OCI-LY3 (cell line): ENCODE results near the gene NPEPPS.
A peak's percentile ranks its signal among the peaks of the same experiment; 100 is the strongest.
"Not testable (repeated sequence)": the region's sequence is repeated elsewhere in the genome, so short reads cannot be mapped to it uniquely, and the experiment has no call there.

ENCODE experiments used
- H2AFZ ChIP-seq: fragments of 200-600, 300-600 bp; shearing (Covaris generic); 2 replicates; pipeline ENCODE4 v1.6.0; 2014; ENCODE audit warnings: antibody characterized with exemption, low read depth, low read length
- H3K27ac ChIP-seq: fragments of 200-600, 300-600 bp; sonication (generic); 2 replicates; pipeline ENCODE4 v1.5.1; 2014; ENCODE audit warnings: mild to moderate bottlenecking, low read length, moderate library complexity, mixed read lengths
- H3K27me3 ChIP-seq: fragments of 200-600, 300-600 bp; sonication (generic); 2 replicates; pipeline ENCODE4 v1.6.1; 2014; ENCODE audit warnings: low read depth, low read length, mixed read lengths
- H3K36me3 ChIP-seq: fragments of 200-600, 300-600 bp; sonication (generic); replicated peaks from 2 replicates; pipeline ENCODE3; 2014; ENCODE audit warnings: low read depth, low read length, mixed read lengths
- H3K4me1 ChIP-seq: fragments of 300-600, 200-600 bp; sonication (generic); 2 replicates; pipeline ENCODE4 v1.6.1; 2014; ENCODE audit warnings: low read length, mixed read lengths
- H3K4me2 ChIP-seq: fragments of 200-600, 300-600 bp; sonication (generic); 2 replicates; pipeline ENCODE4 v1.6.1; 2014; ENCODE audit warnings: low read length, mixed read lengths
- H3K4me3 ChIP-seq: fragments of 300-600, 200-600 bp; sonication (generic); 2 replicates; pipeline ENCODE4 v1.5.1; 2014; ENCODE audit warnings: antibody characterized with exemption, mild to moderate bottlenecking, low read length, moderate library complexity
- H3K79me2 ChIP-seq: fragments of 300-600, 200-600 bp; shearing (Covaris generic); 2 replicates; pipeline ENCODE4 v1.6.1; 2014; ENCODE audit warnings: mild to moderate bottlenecking, low read length, mixed read lengths
- H3K9ac ChIP-seq: fragments of 300-600, 200-600 bp; shearing (Covaris generic); 2 replicates; pipeline ENCODE4 v1.6.0; 2014; ENCODE audit warnings: mild to moderate bottlenecking, low read length, moderate library complexity
- H3K9me3 ChIP-seq: fragments of 200-600, 300-600 bp; shearing (Covaris generic); 2 replicates; pipeline ENCODE4 v1.6.1; 2014; ENCODE audit warnings: low read length, mixed read lengths; ENCODE audit not compliant: insufficient read depth
- H4K20me1 ChIP-seq: fragments of 200-600, 300-600 bp; sonication (generic); 2 replicates; pipeline ENCODE4 v1.6.1; 2016; ENCODE audit warnings: low read length, mixed read lengths; ENCODE audit not compliant: insufficient read depth
- TF ChIP-seq, protein P1 (sequence below): fragments of 200-600, 300-600 bp; sonication (generic); IDR thresholded peaks from 2 replicates; pipeline ENCODE4 v1.5.1; 2014; ENCODE audit warnings: antibody characterized with exemption, low read length, low read depth

The NPEPPS gene

DNA sequence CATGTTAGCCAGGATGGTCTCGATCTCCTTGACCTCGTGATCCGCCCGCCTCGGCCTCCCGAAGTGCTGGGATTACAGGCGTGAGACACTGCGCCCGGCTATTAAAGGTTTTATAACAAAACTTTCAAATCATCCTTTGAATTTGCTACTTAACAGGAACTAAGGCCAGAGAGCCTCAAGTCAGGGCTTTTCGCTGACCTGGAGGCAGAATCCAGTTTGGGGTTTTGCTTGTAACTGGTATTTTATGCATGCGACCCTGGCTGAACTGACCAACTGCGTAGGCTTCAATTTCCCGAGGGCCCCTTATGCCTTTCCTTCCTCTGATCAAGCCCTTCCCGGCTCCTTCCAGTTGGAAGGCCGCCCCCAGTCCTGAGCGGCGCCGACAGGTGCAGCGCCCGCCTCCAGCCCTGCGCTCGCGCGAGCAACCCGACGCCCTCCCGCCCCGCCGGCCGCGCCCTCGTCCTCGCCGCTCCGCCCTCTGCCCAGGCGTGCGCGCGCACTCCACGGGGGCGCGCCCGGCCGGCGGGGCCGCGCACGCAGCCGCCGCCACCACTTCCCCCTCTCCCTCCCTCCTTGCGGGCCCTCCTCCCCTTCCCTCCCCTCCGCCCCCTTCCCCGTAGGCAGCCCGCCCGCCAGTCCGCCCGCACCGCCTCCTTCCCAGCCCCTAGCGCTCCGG lies at the start of gene NPEPPS:
Gene NPEPPS, plus strand, starts transcription at position 552 of the 676 bp plus-strand sequence. CDS start 193 bp downstream, outside the sequence.
- H3K27me3 ChIP-seq, H3K4me1 ChIP-seq, H3K9me3 ChIP-seq, H3K36me3 ChIP-seq, H4K20me1 ChIP-seq: not testable (repeated sequence)
- Histone ChIP-seq H3K4me3 (peak within 1 kb of the TSS; percentile 85), H2AFZ (0 out of 2 replicates have a peak within 1 kb of the TSS, but pooled peaks have one; percentile 46), H3K4me2 (peak within 1 kb of the TSS; percentile 77), H3K9ac (peak within 1 kb of the TSS; percentile 74), H3K79me2 (peaks cover 33% of the 10 kb centered on the region), H3K27ac (peak within 1 kb of the TSS; percentile 50)

DNA sequence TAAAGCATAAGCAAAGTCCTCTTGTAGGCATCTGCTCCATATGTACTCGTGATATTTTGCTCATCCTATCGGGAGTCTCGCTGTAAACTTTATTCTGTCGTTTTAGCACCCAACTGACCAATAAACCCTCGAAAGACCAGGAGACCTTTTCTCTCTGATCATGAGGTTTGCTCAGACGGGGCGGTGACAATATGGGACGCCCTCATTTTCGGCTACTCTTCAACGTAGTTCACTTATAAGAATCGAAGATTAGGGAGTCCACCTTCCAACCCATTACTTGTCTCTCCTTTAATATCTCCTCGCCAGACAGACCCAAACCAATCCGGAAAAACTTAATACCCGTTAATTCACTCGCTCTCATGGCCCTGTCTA lies 39.1 kb upstream of the NPEPPS start:
- H3K9me3 ChIP-seq, H2AFZ ChIP-seq, H3K27me3 ChIP-seq, H3K36me3 ChIP-seq, H4K20me1 ChIP-seq, H3K4me1 ChIP-seq, H3K79me2 ChIP-seq, H3K27ac ChIP-seq: not testable (repeated sequence)
- H3K9ac ChIP-seq: peak overlapping the region; percentile 54; the same call in 1 of the 2 replicates
- H3K4me2 ChIP-seq: peak overlapping the region; percentile 59
- peak overlapping the region; percentile 77 for H3K4me3 ChIP-seq

GRCh38 chr17:47499074-47499473 lies 31.8 kb upstream of the NPEPPS start:
- H3K9ac ChIP-seq, H2AFZ ChIP-seq, H4K20me1 ChIP-seq, H3K27me3 ChIP-seq, H3K27ac ChIP-seq, H3K36me3 ChIP-seq, H3K9me3 ChIP-seq, H3K79me2 ChIP-seq, H3K4me3 ChIP-seq, H3K4me2 ChIP-seq: not testable (repeated sequence)
- peaks cover 13% of the 10 kb centered on the region for H3K4me1 ChIP-seq

DNA sequence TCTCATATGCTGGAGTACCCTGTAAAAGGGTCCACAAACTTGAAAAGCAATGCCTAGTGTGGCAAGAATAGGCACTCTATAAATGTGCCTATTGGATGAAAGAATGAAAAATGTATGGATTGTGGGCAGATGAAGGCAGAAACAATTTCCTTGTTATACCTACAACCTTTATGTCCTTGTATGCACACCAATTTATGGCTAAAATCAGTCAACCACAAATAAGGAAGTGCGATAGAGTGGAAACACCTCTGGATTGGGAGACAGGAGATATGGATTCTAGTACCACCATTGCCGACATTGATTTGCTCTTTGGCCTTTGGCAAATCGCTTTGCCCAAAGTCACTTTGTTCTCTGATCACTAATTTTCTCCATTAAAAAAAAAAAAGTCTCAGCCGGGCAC lies 31.4 kb upstream of the NPEPPS start:
- not testable (repeated sequence) for H2AFZ ChIP-seq, H3K36me3 ChIP-seq, H3K27ac ChIP-seq, H3K4me2 ChIP-seq, H3K27me3 ChIP-seq, H3K9ac ChIP-seq, H3K9me3 ChIP-seq, H3K79me2 ChIP-seq, H3K4me3 ChIP-seq, H4K20me1 ChIP-seq
- peaks cover 13% of the 10 kb centered on the region for H3K4me1 ChIP-seq

- not testable (repeated sequence) for H4K20me1 ChIP-seq, H3K9me3 ChIP-seq, H3K79me2 ChIP-seq, H3K4me2 ChIP-seq, H3K27me3 ChIP-seq, H2AFZ ChIP-seq, H3K27ac ChIP-seq, H3K36me3 ChIP-seq
- Histone ChIP-seq H3K9ac (0 out of 2 replicates have a peak overlapping the region, but pooled peaks have one; percentile 20), H3K4me1 (peaks cover 13% of the 10 kb centered on the region), H3K4me3 (peak overlapping the region; percentile 18; the same call in 1 of the 2 replicates)
- TF ChIP-seq, protein P1, sequence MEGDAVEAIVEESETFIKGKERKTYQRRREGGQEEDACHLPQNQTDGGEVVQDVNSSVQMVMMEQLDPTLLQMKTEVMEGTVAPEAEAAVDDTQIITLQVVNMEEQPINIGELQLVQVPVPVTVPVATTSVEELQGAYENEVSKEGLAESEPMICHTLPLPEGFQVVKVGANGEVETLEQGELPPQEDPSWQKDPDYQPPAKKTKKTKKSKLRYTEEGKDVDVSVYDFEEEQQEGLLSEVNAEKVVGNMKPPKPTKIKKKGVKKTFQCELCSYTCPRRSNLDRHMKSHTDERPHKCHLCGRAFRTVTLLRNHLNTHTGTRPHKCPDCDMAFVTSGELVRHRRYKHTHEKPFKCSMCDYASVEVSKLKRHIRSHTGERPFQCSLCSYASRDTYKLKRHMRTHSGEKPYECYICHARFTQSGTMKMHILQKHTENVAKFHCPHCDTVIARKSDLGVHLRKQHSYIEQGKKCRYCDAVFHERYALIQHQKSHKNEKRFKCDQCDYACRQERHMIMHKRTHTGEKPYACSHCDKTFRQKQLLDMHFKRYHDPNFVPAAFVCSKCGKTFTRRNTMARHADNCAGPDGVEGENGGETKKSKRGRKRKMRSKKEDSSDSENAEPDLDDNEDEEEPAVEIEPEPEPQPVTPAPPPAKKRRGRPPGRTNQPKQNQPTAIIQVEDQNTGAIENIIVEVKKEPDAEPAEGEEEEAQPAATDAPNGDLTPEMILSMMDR: peak; percentile 26; the same call in 1 of the 2 replicates
These were observed 30.3 kb upstream of the NPEPPS start for GRCh38 chr17:47500620-47501019.

- peak overlapping the region; percentile 87; the same call in 1 of the 2 replicates for H2AFZ ChIP-seq
- 0 out of 2 replicates have a peak overlapping the region, but pooled peaks have one; percentile 13 for H3K4me3 ChIP-seq
- peak overlapping the region; percentile 63 for H3K4me2 ChIP-seq
- not testable (repeated sequence) for H3K36me3 ChIP-seq, H3K27me3 ChIP-seq, H4K20me1 ChIP-seq, H3K79me2 ChIP-seq, H3K27ac ChIP-seq, H3K9me3 ChIP-seq, H3K9ac ChIP-seq
- peaks cover 13% of the 10 kb centered on the region for H3K4me1 ChIP-seq
These were observed 28.7 kb upstream of the NPEPPS start for GRCh38 chr17:47502122-47502731.

- H3K79me2 ChIP-seq, H2AFZ ChIP-seq, H3K9me3 ChIP-seq, H4K20me1 ChIP-seq, H3K4me3 ChIP-seq, H3K27me3 ChIP-seq, H3K36me3 ChIP-seq, H3K27ac ChIP-seq, H3K9ac ChIP-seq, H3K4me2 ChIP-seq: not testable (repeated sequence)
- H3K4me1 ChIP-seq: peaks cover 13% of the 10 kb centered on the region
These were observed 28.0 kb upstream of the NPEPPS start for GRCh38 chr17:47502776-47503455.

DNA sequence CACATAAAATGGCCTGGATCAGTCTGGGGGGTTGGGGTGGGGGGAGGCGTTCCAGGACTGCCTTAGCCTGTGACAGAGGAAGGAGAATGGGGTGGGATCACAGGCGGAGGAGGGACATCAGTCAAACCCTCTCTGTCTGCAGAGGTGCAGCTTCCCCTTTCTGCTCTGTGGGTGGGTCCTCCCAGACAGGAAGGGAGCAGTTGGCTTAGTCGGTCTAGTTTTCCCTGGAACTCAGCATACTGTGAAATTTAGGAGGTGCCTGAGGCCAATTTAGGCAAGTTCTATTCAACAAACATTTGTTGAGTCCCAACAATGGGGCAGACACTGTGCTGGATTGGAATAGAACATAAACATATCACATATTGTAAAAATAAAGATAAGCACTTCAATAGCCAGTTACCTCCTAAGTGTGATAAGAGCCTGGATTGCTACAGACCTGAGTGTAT lies 19.2 kb upstream of the NPEPPS start:
- not testable (repeated sequence) for H3K79me2 ChIP-seq, H3K27me3 ChIP-seq, H3K4me3 ChIP-seq, H3K4me1 ChIP-seq, H3K36me3 ChIP-seq, H3K27ac ChIP-seq, H3K9ac ChIP-seq, H3K9me3 ChIP-seq, H4K20me1 ChIP-seq
- peak overlapping the region; percentile 51 for H3K4me2 ChIP-seq
- peak overlapping the region; percentile 81 for H2AFZ ChIP-seq
